HG03097 (cell line): ENCODE measurements around the gene PTPN3.
"Not testable (repeated sequence)": the region's sequence is repeated elsewhere in the genome, so short reads cannot be mapped to it uniquely, and the experiment has no call there.

ENCODE experiments used
- ATAC-seq: cut with Tn5 transposase; IDR thresholded peaks from one replicate; pipeline ENCODE4 v1.9.1; 2021; ENCODE audit not compliant: unreplicated experiment, low FRiP score

Gene PTPN3

GRCh38 chr9:109498195-109499092 is at the start of gene PTPN3:
Gene PTPN3, minus strand, starts transcription at chr9:109498307. Its CDS starts 34,873 bp downstream, at chr9:109463434.
- no peak for ATAC-seq

- ATAC-seq = not testable (repeated sequence)
Measured at GRCh38 chr9:109544954-109545353, 46.8 kb upstream of the PTPN3 start.

GRCh38 chr9:109542922-109543321 is 44.8 kb upstream of the PTPN3 start:
- ATAC-seq = no peak

- ATAC-seq = no peak
Measured at GRCh38 chr9:109538346-109538745, 40.2 kb upstream of the PTPN3 start.

GRCh38 chr9:109537288-109537687 is 39.2 kb upstream of the PTPN3 start:
- no peak for ATAC-seq

GRCh38 chr9:109536859-109537258 is 38.8 kb upstream of the PTPN3 start:
- no peak for ATAC-seq

GRCh38 chr9:109535365-109535764 is 37.3 kb upstream of the PTPN3 start:
- ATAC-seq = no peak

GRCh38 chr9:109534151-109534550 is 36.0 kb upstream of the PTPN3 start:
- ATAC-seq = no peak

- not testable (repeated sequence) for ATAC-seq
Measured at GRCh38 chr9:109532652-109533051, 34.5 kb upstream of the PTPN3 start.

- ATAC-seq = no peak
Measured at GRCh38 chr9:109522106-109522505, 24.0 kb upstream of the PTPN3 start.

GRCh38 chr9:109520475-109521132 is 22.5 kb upstream of the PTPN3 start:
- peak; percentile 66 for ATAC-seq

GRCh38 chr9:109519366-109519765 is 21.3 kb upstream of the PTPN3 start:
- ATAC-seq = no peak

- no peak for ATAC-seq
Measured at GRCh38 chr9:109518621-109519335, 20.7 kb upstream of the PTPN3 start.

- ATAC-seq = no peak
Measured at GRCh38 chr9:109517901-109518377, 19.8 kb upstream of the PTPN3 start.

GRCh38 chr9:109513871-109514270 is 15.8 kb upstream of the PTPN3 start:
- no peak for ATAC-seq

GRCh38 chr9:109512170-109512756 is 14.2 kb upstream of the PTPN3 start:
- no peak for ATAC-seq

- ATAC-seq = no peak
Measured at GRCh38 chr9:109510506-109510905, 12.4 kb upstream of the PTPN3 start.

GRCh38 chr9:109510042-109510441 is 11.9 kb upstream of the PTPN3 start:
- not testable (repeated sequence) for ATAC-seq

GRCh38 chr9:109509611-109510010 is 11.5 kb upstream of the PTPN3 start:
- ATAC-seq = no peak

GRCh38 chr9:109507421-109507838 is 9.3 kb upstream of the PTPN3 start:
- ATAC-seq = no peak
